ENCODE results near the gene DOCK2. TPM values are rescaled to one million over a fixed set of nuclear protein-coding genes. Genes with fewer than 3 reads are reported as not detected.

DOCK2 gene
- total and polyA plus RNA-seq, 9 of the 15 experiments (the other 6 are each of a cell fraction or from before 2014, with no cell fraction given), result 4.5 to 42.6 (median 20.5) TPM

- H3K4me3 ChIP-seq, result no peak overlapping the region
- H3K27ac ChIP-seq (ENCODE audit: extremely low read depth, low read depth, low read length), result no peak overlapping the region
- no peaks in the 10 kb centered on the region for H3K27me3 ChIP-seq (ENCODE audit: control insufficient read depth in 2 of 2, insufficient read depth in 2 of 2, low read length in 2 of 2)
- H3K9me3 ChIP-seq (replicated peaks; ENCODE audit: control insufficient read depth, insufficient read depth, low read depth, low read length), result no peaks in the 10 kb centered on the region
- no peak overlapping the region for H3K9ac ChIP-seq (ENCODE audit: insufficient read depth in 1 of 2, low read depth in 2 of 2, low read length in 2 of 2)
- no peaks in the 10 kb centered on the region for H3K36me3 ChIP-seq (ENCODE audit: control insufficient read depth, insufficient read depth, low read length)
- ATAC-seq (no peak), FAIRE-seq (no peak), DNase-seq (ENCODE audit: extremely low read depth in 1 of 4, low spot score in 3 of 4) (no peak)
- intact Hi-C loops (cut with micrococcal nuclease) (no loop called here), in situ Hi-C loops (cut with MboI) (no loop called here)
- H3K4me2 ChIP-seq (ENCODE audit: insufficient read depth, low read length), result no peak overlapping the region
- H3K4me1 ChIP-seq (replicated peaks in 1 of 2; ENCODE audit: control insufficient read depth in 2 of 2, insufficient read depth in 2 of 2, low read length in 2 of 2), result no peaks in the 10 kb centered on the region
- WGBS (ENCODE audit: insufficient coverage, low coverage, missing lambda C conversion rate), result 28% methylated on average over 2 of the region's 2 CpGs
- no peaks in the 10 kb centered on the region for H4K20me1 ChIP-seq (replicated peaks; ENCODE audit: control insufficient read depth, insufficient read depth, low read length)
- no TSS peak for BruUV-seq (replicated peaks)
- CTCF ChIA-PET (ENCODE audit: low intra/inter-chr PET ratio), result no interaction called here
- H3K9me1 ChIP-seq (ENCODE audit: control insufficient read depth, insufficient read depth, low read length), result no peaks in the 10 kb centered on the region
- H3K79me2 ChIP-seq (ENCODE audit: control insufficient read depth, insufficient read depth, low read length), result no peaks in the 10 kb centered on the region
- H2AFZ ChIP-seq (ENCODE audit: low read depth, low read length), result no peak overlapping the region
- POLR2A ChIA-PET, result no interaction called here
- TF ChIP-seq ZBTB34 (CRISPR knock-in tag; IDR thresholded peaks at IDR 0.05) (no peak), POLR3A (IDR thresholded peaks at IDR 0.05; ENCODE audit: borderline replicate concordance, extremely low read depth, insufficient read depth, insufficient read length) (no peak), GABPB1 (CRISPR knock-in tag; IDR thresholded peaks at IDR 0.05) (no peak), PML (IDR thresholded peaks at IDR 0.05; ENCODE audit: low read length) (no peak), CBX8 (IDR thresholded peaks at IDR 0.05; ENCODE audit: borderline replicate concordance, extremely low read depth, low read depth, low read length, poor library complexity, severe bottlenecking) (no peak), CCAR2 (IDR thresholded peaks at IDR 0.05; ENCODE audit: low read depth, low read length) (no peak), TCF7 (IDR thresholded peaks at IDR 0.05; ENCODE audit: borderline replicate concordance) (no peak), POU5F1 (IDR thresholded peaks at IDR 0.05; ENCODE audit: borderline replicate concordance, low read depth, low read length, partially characterized antibody) (no peak), HES1 (IDR thresholded peaks at IDR 0.05; ENCODE audit: low read depth) (no peak), ZNF174 (CRISPR knock-in tag; IDR thresholded peaks at IDR 0.05) (no peak), FUS (optimal IDR thresholded peaks at IDR 0.05; ENCODE audit: low read depth, low read length) (no peak), FOXA1 (IDR thresholded peaks at IDR 0.05; ENCODE audit: borderline replicate concordance) (no peak)
Measured at GRCh38 chr5:169817031-169817430, 180.0 kb downstream of the DOCK2 start.

Data from K562 (cell line).